Keratinocyte (primary cell): ENCODE measurements around the gene ZNF497. TPM values are rescaled to one million over a fixed set of nuclear protein-coding genes. Genes with fewer than 3 reads are reported as not detected.

Experiments
- DNase-seq: peaks from one replicate; pipeline ENCODE4 v3.0.0-alpha.2; 2011; ENCODE audit warnings: low read depth, missing footprints, low spot score
- FAIRE-seq: peaks from 2 replicates; lab custom pipeline; 2011; peaks lifted over from hg19 to GRCh38; lab: Jason Lieb, UNC
- H2AFZ ChIP-seq: 2 replicates; pipeline ENCODE4 v1.6.0; 2012; ENCODE audit warnings: low read length, control low read depth, inconsistent platforms; ENCODE audit not compliant: control insufficient read depth
- H3K27ac ChIP-seq: 2 replicates; pipeline ENCODE4 v1.5.1; 2011; ENCODE audit warnings: low read length; ENCODE audit not compliant: control insufficient read depth, insufficient read depth
- H3K27me3 ChIP-seq: 3 replicates; pipeline ENCODE4 v1.6.0; 2011; ENCODE audit warnings: low read length; ENCODE audit not compliant: control insufficient read depth, insufficient read depth; ENCODE audit errors: extremely low read depth
- H3K36me3 ChIP-seq, 2 experiments: 2 replicates in 1 of 2; 3 replicates in 1 of 2; pipeline ENCODE4 v1.5.1; 2011; ENCODE audit warnings: low read length in 2 of 2, mild to moderate bottlenecking in 1 of 2; ENCODE audit not compliant: control insufficient read depth in 2 of 2, insufficient read depth in 2 of 2; ENCODE audit errors: extremely low read depth in 1 of 2
- H3K4me1 ChIP-seq: 3 replicates; pipeline ENCODE4 v1.5.1; 2011; ENCODE audit warnings: low read length; ENCODE audit not compliant: control insufficient read depth, insufficient read depth; ENCODE audit errors: extremely low read depth
- H3K4me2 ChIP-seq: 3 replicates; pipeline ENCODE4 v1.6.0; 2011; ENCODE audit warnings: low read depth, low read length; ENCODE audit not compliant: control insufficient read depth, insufficient read depth; ENCODE audit errors: extremely low read depth
- H3K4me3 ChIP-seq, 3 experiments: fragments of 200-600 bp in 1 of 3; sonication (generic) in 1 of 3; 2 replicates in 2 of 3; 3 replicates in 1 of 3; pipeline ENCODE4 v1.5.1; 2011 to 2016; ENCODE audit warnings: low read length in 3 of 3, mild to moderate bottlenecking in 3 of 3, control low read depth in 2 of 3, inconsistent platforms in 1 of 3, low read depth in 1 of 3, mixed read lengths in 1 of 3, mixed run types in 1 of 3, moderate library complexity in 1 of 3; ENCODE audit not compliant: control insufficient read depth in 2 of 3, insufficient read depth in 2 of 3; ENCODE audit errors: extremely low read depth in 1 of 3
- H3K79me2 ChIP-seq: 2 replicates; pipeline ENCODE4 v1.6.0; 2012; ENCODE audit warnings: low read length; ENCODE audit not compliant: control insufficient read depth, insufficient read depth
- H3K9ac ChIP-seq: 3 replicates; pipeline ENCODE4 v1.6.0; 2011; ENCODE audit warnings: low read length; ENCODE audit not compliant: control insufficient read depth, insufficient read depth; ENCODE audit errors: extremely low read depth
- H3K9me1 ChIP-seq: 3 replicates; pipeline ENCODE4 v1.6.0; 2011; ENCODE audit warnings: low read length; ENCODE audit not compliant: control insufficient read depth, insufficient read depth; ENCODE audit errors: extremely low read depth
- H3K9me3 ChIP-seq: 2 replicates; pipeline ENCODE4 v1.5.1; 2012; ENCODE audit warnings: low read depth, low read length; ENCODE audit not compliant: control insufficient read depth
- H4K20me1 ChIP-seq: 3 replicates; pipeline ENCODE4 v1.6.0; 2011; ENCODE audit warnings: low read length; ENCODE audit not compliant: control insufficient read depth, insufficient read depth; ENCODE audit errors: extremely low read depth
- CTCF ChIP-seq, 3 experiments: IDR thresholded peaks in 1 of 3; conservative IDR thresholded peaks in 1 of 3; optimal IDR thresholded peaks in 1 of 3; 2 replicates in 2 of 3; 3 replicates in 1 of 3; pipeline versions ENCODE3 to v1.5.1; 2011; ENCODE audit warnings: low read length in 3 of 3, mild to moderate bottlenecking in 3 of 3, moderate library complexity in 2 of 3, control low read depth in 1 of 3, inconsistent platforms in 1 of 3; ENCODE audit not compliant: insufficient read depth in 2 of 3; ENCODE audit errors: extremely low read depth in 1 of 3
- EZH2 ChIP-seq: IDR thresholded peaks from one replicate; pipeline ENCODE4 v1.6.1; 2012; ENCODE audit warnings: inconsistent platforms, mild to moderate bottlenecking, low read length, moderate library complexity
- dilution Hi-C: fragments of 300-500 bp; cut with MboI; formaldehyde crosslinking; loops from one replicate; pipeline ENCODE4 v1.7.0; 2020; ENCODE audit warnings: low sequenced_read_pairs; ENCODE audit not compliant: extremely low pct_ligation_motif_present
- polyA plus RNA-seq, 5 experiments: library from polyadenylated mRNA; depleted of rRNA in 3 of 5; stranded (reverse) in 3 of 5; stranded (forward) in 1 of 5; unstranded in 1 of 5; fragments of >200 nt; gene quantifications; 1 replicate in 1 of 5; 2 replicates in 3 of 5; 3 replicates in 1 of 5; pipeline versions ENCODE4 v1.2.1 to v1.2.3, GENCODE V29; 2011 to 2012; ENCODE audit warnings: missing spikeins in 2 of 5, low read depth in 1 of 5, low replicate concordance in 1 of 5

Gene ZNF497
- polyA plus RNA-seq, 1 donor (not counting 4 experiments of a cell fraction or from before 2014, with no cell fraction given): 0.29 TPM

- no peak overlapping the region for H3K4me3 ChIP-seq
- H3K36me3 ChIP-seq: peaks cover 12 to 18% of the 10 kb centered on the region in 2 experiments
- no peak overlapping the region for H2AFZ ChIP-seq
- no peak overlapping the region for H3K4me2 ChIP-seq
- H4K20me1 ChIP-seq: no peaks in the 10 kb centered on the region
- no peak for TF ChIP-seq EZH2
- no peak for TF ChIP-seq CTCF (optimal IDR thresholded peaks at IDR 0.05 in 1 of 3, IDR thresholded peaks at IDR 0.05 in 1 of 3, conservative IDR thresholded peaks at IDR 0.05 in 1 of 3; ENCODE audit: extremely low read depth in 1 of 3, insufficient read depth in 2 of 3, low read length in 3 of 3)
- no peaks in the 10 kb centered on the region for H3K4me1 ChIP-seq
- H3K27ac ChIP-seq: no peak overlapping the region
- FAIRE-seq: no peak
- H3K79me2 ChIP-seq: no peaks in the 10 kb centered on the region
- peaks cover 9% of the 10 kb centered on the region for H3K9me3 ChIP-seq
- DNase-seq: no peak
- no peaks in the 10 kb centered on the region for H3K9me1 ChIP-seq
- no peak overlapping the region for H3K9ac ChIP-seq
- dilution Hi-C loops: no loop called here
- no peaks in the 10 kb centered on the region for H3K27me3 ChIP-seq
Observed at GRCh38 chr19:58338825-58339558, 23.6 kb downstream of the ZNF497 start.

- no peak for TF ChIP-seq CTCF (optimal IDR thresholded peaks at IDR 0.05 in 1 of 3, IDR thresholded peaks at IDR 0.05 in 1 of 3, conservative IDR thresholded peaks at IDR 0.05 in 1 of 3; ENCODE audit: extremely low read depth in 1 of 3, insufficient read depth in 2 of 3, low read length in 3 of 3)
- Histone ChIP-seq H3K27ac (no peak overlapping the region), H3K9me1 (no peaks in the 10 kb centered on the region), H3K4me1 (no peaks in the 10 kb centered on the region), H3K4me2 (no peak overlapping the region), H2AFZ (no peak overlapping the region), H3K9me3 (peaks cover 9% of the 10 kb centered on the region), H3K4me3 (no peak overlapping the region), H3K36me3 (peaks cover 12 to 18% of the 10 kb centered on the region in 2 experiments), H3K9ac (no peak overlapping the region), H3K79me2 (no peaks in the 10 kb centered on the region), H4K20me1 (no peaks in the 10 kb centered on the region), H3K27me3 (no peaks in the 10 kb centered on the region)
- FAIRE-seq: no peak
- no peak for DNase-seq
- dilution Hi-C loops: no loop called here
Observed at GRCh38 chr19:58338336-58338735, 24.2 kb downstream of the ZNF497 start.
